ENCODE results near the gene CFC1B. TPM values are rescaled to one million over a fixed set of nuclear protein-coding genes. Genes with fewer than 3 reads are reported as not detected.
"Not testable (repeated sequence)": the region's sequence is repeated elsewhere in the genome, so short reads cannot be mapped to it uniquely, and the experiment has no call there.

The CFC1B gene
- not detected for total RNA-seq

GRCh38 chr2:130520992-130521391 lies at the start of gene CFC1B:
TSS of gene CFC1B (plus strand) at chr2:130521222. CDS start at chr2:130521485, 263 bp downstream.
- WGBS, 2 donors: no CpG with 5 or more reads among the region's 7 CpGs
- peak in 1 of 2 donors; percentile 51 for ATAC-seq (ENCODE audit: low FRiP score in 2 of 2)

GRCh38 chr2:130491073-130491472 lies 29.9 kb upstream of the CFC1B start:
- not testable (repeated sequence) for ATAC-seq (ENCODE audit: low FRiP score in 2 of 2); H3K36me3 ChIP-seq; H3K9me3 ChIP-seq; H3K27me3 ChIP-seq; DNase-seq; H3K27ac ChIP-seq; H3K4me1 ChIP-seq; H3K4me3 ChIP-seq
- 56% methylated on average over 2 of the region's 4 CpGs; no CpG with 5 or more reads in 1 of the 2 donors for WGBS, 2 donors

More at GRCh38 chr2:130520992-130521391, at the start of gene CFC1B:
- not testable (repeated sequence) for H3K36me3 ChIP-seq, H3K27me3 ChIP-seq, DNase-seq, H3K4me1 ChIP-seq, H3K4me3 ChIP-seq, H3K27ac ChIP-seq, H3K9me3 ChIP-seq

DNA sequence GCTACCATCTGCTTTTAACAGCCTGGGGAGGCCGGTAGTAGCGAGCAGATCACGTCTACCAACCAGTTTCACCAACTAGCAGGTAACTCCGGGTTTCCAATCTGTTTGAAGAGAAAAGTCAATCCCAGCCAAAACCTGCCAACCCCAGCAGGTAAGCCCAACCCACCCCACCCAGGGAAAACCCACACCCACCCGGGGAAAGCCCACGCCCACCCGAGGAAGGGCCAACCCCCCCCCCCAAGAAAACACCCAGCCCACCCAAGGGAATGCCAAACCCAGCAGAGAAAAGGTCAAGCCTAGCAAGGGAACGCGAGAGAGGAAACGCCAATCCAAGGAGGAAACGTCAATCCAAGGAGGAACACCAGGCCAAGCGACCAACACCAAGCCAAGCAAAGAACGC lies 11.8 kb upstream of the CFC1B start, which contains the start of gene POTEI:
Gene POTEI, minus strand, starts transcription at position 101 of the 400 bp plus-strand sequence. Its CDS starts 93 bp downstream, at position 8.
- H3K4me3 ChIP-seq; ATAC-seq (ENCODE audit: low FRiP score in 2 of 2); H3K36me3 ChIP-seq; H3K9me3 ChIP-seq; H3K27me3 ChIP-seq; DNase-seq; H3K4me1 ChIP-seq; H3K27ac ChIP-seq: not testable (repeated sequence)
- no CpG with 5 or more reads among the region's 13 CpGs for WGBS, 2 donors

DNA sequence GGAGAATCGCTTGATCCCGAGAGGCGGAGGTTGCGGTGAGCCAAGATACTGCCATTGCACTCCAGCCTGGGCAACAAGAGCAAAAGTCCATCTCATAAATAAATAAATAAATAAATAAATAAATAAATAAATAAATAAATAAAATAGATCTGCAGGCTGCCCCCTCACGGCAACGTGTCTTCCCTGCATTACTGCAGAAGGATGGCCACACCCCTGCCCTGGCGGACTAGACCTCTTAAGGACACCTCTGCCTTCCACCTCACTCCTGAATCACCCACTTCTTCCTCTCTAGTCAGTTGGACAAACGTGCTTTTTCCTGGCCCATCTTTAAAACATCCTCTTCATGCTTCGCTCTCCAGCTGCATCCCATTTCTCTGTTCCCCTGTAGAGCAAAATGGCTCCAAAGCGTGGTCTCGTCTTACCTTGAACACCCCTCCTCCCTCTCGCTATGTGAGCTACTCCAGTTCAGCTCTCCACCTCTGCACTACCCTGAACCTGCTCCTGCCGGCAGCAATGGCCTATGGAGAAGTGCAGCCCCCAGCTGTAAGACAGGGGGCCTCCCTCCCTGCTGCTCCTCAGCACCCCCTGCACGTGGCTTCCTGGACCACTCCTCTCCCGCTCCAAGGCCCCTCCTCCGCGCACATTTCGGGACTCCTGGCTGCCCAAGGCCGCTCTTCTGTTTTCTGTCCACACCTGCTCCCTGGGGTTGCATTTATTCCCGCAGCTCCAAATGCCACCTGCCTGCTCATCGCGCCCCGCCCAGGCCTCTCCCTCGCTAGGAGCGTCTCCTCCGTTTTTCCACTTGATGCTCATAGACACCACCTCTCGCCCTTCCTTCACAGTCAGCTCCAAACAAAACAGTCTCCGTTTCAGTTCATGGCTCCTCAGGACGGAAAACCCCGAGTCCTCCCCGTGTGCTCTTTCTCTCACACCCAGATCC lies 9.9 kb upstream of the CFC1B start:
- not testable (repeated sequence) for H3K27me3 ChIP-seq, H3K27ac ChIP-seq, H3K9me3 ChIP-seq, H3K4me1 ChIP-seq, H3K4me3 ChIP-seq, H3K36me3 ChIP-seq, DNase-seq
- ATAC-seq (ENCODE audit: low FRiP score in 2 of 2): peak in 1 of 2 donors; percentile 22
- WGBS, 2 donors: 48% methylated on average over 3 of the region's 31 CpGs; no CpG with 5 or more reads in 1 of the 2 donors

DNA sequence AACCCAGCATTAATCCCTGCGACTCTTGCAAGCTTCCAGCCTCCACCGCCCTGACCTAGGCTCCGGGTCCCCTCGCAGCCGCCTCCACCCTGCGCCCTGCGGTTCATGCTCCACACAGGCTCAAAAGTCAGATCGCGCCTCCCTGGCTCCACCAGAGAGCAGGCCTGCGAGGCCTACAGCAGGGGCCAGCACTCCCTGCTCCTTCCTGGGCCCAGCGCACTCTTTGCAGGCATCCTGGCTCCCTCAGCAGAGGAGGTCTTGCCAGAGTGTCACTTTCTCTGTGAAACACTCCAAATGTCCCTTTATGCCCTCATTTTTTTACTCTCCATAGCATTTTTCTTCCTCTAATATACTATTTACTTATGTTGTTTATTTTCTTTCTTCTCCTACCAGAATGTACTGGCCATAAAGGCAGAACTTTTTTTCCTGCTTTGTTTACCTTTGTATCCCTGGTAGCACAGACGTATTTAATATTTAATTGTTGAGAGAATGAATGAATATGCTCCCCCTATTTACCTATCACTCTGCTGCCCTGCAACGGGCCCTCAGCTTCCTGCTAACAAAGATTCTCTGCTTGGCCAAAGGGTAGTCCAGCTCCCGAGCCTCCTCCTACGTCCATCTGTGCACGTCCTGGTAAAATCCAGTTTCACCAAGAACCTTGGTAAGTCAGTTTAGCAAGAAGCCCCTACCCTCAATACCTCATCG lies 9.1 kb upstream of the CFC1B start:
- H3K4me3 ChIP-seq, H3K36me3 ChIP-seq, H3K27me3 ChIP-seq, DNase-seq, H3K4me1 ChIP-seq, H3K9me3 ChIP-seq, H3K27ac ChIP-seq: not testable (repeated sequence)
- 86 to 96% methylated on average over 4 to 5 of the region's 17 CpGs for WGBS, 2 donors
- ATAC-seq (ENCODE audit: low FRiP score in 2 of 2): peak in 1 of 2 donors; percentile 68

DNA sequence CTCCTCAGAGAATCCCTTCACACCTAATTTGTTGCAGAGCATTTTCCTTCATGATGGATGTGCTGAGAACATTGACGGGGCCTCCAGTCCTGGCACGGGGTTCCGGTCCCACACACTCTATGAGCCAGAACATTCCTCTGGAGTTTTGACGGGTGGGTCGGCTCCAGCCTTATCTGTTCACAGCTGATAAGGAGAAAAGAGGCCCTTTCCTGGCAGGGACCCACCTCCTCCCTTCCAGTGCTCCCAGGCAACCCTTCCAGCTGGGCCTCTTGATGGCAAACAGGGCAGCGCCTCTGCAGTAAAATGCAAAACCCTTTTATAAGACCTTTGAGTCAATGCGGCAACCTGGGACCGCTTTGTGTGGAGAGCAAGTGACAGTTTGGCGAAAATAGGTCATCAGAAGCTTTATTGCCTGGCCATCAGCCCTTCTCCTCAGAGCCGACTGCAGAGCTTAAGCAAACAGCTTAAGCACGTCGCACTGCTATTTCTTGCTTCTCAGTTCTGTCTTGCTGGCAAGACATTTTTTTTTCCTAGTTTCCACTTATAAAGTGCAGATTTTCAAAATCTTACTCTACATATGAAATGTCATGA lies 2.4 kb upstream of the CFC1B start:
- H3K4me1 ChIP-seq, H3K27me3 ChIP-seq, H3K36me3 ChIP-seq, DNase-seq, H3K27ac ChIP-seq, H3K9me3 ChIP-seq, H3K4me3 ChIP-seq: not testable (repeated sequence)
- no CpG with 5 or more reads among the region's 12 CpGs for WGBS, 2 donors
- peak in 1 of 2 donors; percentile 42 for ATAC-seq (ENCODE audit: low FRiP score in 2 of 2)

GRCh38 chr2:130522390-130522789 lies 1.4 kb downstream of the CFC1B start:
- not testable (repeated sequence) for DNase-seq; H3K27ac ChIP-seq; H3K4me3 ChIP-seq; ATAC-seq (ENCODE audit: low FRiP score in 2 of 2); H3K4me1 ChIP-seq; H3K9me3 ChIP-seq; H3K27me3 ChIP-seq; H3K36me3 ChIP-seq
- WGBS, 2 donors: no CpG with 5 or more reads among the region's 23 CpGs

DNA sequence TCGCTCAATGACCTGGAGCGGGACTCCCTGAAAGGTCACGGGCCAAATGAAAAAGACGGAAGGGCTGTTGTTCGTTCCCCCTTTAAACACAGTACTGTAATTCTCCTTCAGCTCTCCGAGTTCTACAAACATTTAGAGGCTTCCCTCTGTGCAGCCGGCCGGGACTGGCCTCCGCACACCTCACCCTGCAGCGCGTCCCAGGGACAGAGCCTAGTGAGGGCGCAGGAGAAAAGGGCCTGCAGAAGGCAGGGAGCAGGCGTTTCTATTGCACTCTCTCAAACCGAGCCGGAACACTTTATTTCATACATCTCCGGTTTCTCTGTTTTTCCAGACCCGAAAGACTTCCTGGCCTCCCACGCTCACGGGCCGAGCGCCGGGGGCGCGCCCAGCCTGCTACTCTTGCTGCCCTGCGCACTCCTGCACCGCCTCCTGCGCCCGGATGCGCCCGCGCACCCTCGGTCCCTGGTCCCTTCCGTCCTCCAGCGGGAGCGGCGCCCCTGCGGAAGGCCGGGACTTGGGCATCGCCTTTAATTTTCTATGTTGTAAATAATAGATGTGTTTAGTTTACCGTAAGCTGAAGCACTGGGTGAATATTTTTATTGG lies 6.4 kb downstream of the CFC1B start:
- not testable (repeated sequence) for H3K27ac ChIP-seq; H3K4me1 ChIP-seq; H3K36me3 ChIP-seq; DNase-seq; ATAC-seq (ENCODE audit: low FRiP score in 2 of 2); H3K9me3 ChIP-seq; H3K4me3 ChIP-seq; H3K27me3 ChIP-seq
- no CpG with 5 or more reads among the region's 40 CpGs for WGBS, 2 donors

GRCh38 chr2:130529545-130529944 lies 8.5 kb downstream of the CFC1B start:
- not testable (repeated sequence) for H3K9me3 ChIP-seq; H3K4me1 ChIP-seq; H3K27me3 ChIP-seq; H3K36me3 ChIP-seq; H3K4me3 ChIP-seq; DNase-seq; H3K27ac ChIP-seq; ATAC-seq (ENCODE audit: low FRiP score in 2 of 2)
- WGBS, 2 donors: no CpG with 5 or more reads among the region's 6 CpGs

- not testable (repeated sequence) for H3K36me3 ChIP-seq, H3K4me3 ChIP-seq, H3K27me3 ChIP-seq, H3K4me1 ChIP-seq, H3K9me3 ChIP-seq, H3K27ac ChIP-seq, DNase-seq
- WGBS, 2 donors: no CpG with 5 or more reads among the region's 4 CpGs
- ATAC-seq (ENCODE audit: low FRiP score in 2 of 2): peak in 1 of 2 donors; percentile 32
Observed at GRCh38 chr2:130530212-130530611, 9.2 kb downstream of the CFC1B start.

- DNase-seq, H3K27ac ChIP-seq, H3K4me3 ChIP-seq, H3K27me3 ChIP-seq, H3K36me3 ChIP-seq, H3K9me3 ChIP-seq, H3K4me1 ChIP-seq: not testable (repeated sequence)
- no CpG with 5 or more reads among the region's 5 CpGs for WGBS, 2 donors
- ATAC-seq (ENCODE audit: low FRiP score in 2 of 2): peak in 1 of 2 donors; percentile 55
Observed at GRCh38 chr2:130531225-130531624, 10.2 kb downstream of the CFC1B start.

DNA sequence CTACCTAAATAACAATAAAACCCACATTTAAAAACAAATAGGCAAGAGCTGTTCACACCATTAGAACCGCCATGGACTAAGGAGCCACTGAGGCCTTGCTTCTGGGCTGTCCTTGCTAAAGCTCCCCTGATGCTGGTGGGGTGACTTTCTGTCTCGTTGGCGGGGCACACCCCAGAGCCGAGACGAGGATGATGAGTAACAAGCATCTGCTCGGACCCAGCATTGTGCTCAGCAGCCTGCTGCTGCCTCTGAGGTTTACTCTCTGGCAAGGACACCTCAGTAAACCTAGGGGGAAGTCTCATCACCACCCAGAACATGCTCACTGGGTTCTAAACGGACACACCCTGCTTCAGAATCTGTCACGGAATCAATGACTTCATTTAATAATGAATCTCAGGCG lies 10.7 kb downstream of the CFC1B start:
- DNase-seq; H3K27me3 ChIP-seq; H3K36me3 ChIP-seq; ATAC-seq (ENCODE audit: low FRiP score in 2 of 2); H3K4me3 ChIP-seq; H3K9me3 ChIP-seq; H3K4me1 ChIP-seq; H3K27ac ChIP-seq: not testable (repeated sequence)
- no CpG with 5 or more reads among the region's 9 CpGs for WGBS, 2 donors
